Trophoblast cell (in vitro differentiated cells and primary cell): ENCODE measurements around the gene KIF2A.
"Not testable (repeated sequence)": the region's sequence is repeated elsewhere in the genome, so short reads cannot be mapped to it uniquely, and the experiment has no call there.

Experiments
- DNase-seq, 2 donors: peaks; one replicate each; pipeline ENCODE4 v3.0.0-alpha.2; 2016
- H2AFZ ChIP-seq: 2 replicates; pipeline ENCODE4 v1.6.1; 2013; ENCODE audit warnings: low read length, moderate library complexity, mild to moderate bottlenecking; ENCODE audit not compliant: insufficient read depth, poor library complexity
- H2AK5ac ChIP-seq: 2 replicates; pipeline ENCODE4 v1.6.1; 2013; ENCODE audit warnings: mild to moderate bottlenecking, low read length
- H2BK120ac ChIP-seq: 2 replicates; pipeline ENCODE4 v1.6.1; 2013; ENCODE audit warnings: low read length, mild to moderate bottlenecking, moderate library complexity; ENCODE audit not compliant: insufficient read depth, poor library complexity
- H2BK12ac ChIP-seq: 2 replicates; pipeline ENCODE4 v1.6.1; 2013; ENCODE audit warnings: mild to moderate bottlenecking, low read length, moderate library complexity
- H2BK5ac ChIP-seq: 2 replicates; pipeline ENCODE4 v1.6.1; 2013; ENCODE audit warnings: low read length, low read depth, moderate library complexity, mild to moderate bottlenecking; ENCODE audit not compliant: poor library complexity
- H3K14ac ChIP-seq: 2 replicates; pipeline ENCODE4 v1.6.1; 2013; ENCODE audit warnings: mild to moderate bottlenecking, low read length
- H3K18ac ChIP-seq: 2 replicates; pipeline ENCODE4 v1.6.1; 2013; ENCODE audit warnings: mild to moderate bottlenecking, low read length
- H3K23ac ChIP-seq: 2 replicates; pipeline ENCODE4 v1.6.1; 2013; ENCODE audit warnings: low read length
- H3K27ac ChIP-seq: 2 replicates; pipeline ENCODE4 v1.5.1; 2013; ENCODE audit warnings: low read depth, mild to moderate bottlenecking, inconsistent platforms, low read length, moderate library complexity
- H3K27me3 ChIP-seq: 2 replicates; pipeline ENCODE4 v1.6.1; 2013; ENCODE audit warnings: inconsistent platforms, mild to moderate bottlenecking, low read length, moderate library complexity; ENCODE audit not compliant: insufficient read depth
- H3K36me3 ChIP-seq, 2 experiments: 1 replicate in 1 of 2; 2 replicates in 1 of 2; pipeline ENCODE4 v1.6.1; 2013; ENCODE audit warnings: low read length in 2 of 2, mild to moderate bottlenecking in 2 of 2, moderate library complexity in 1 of 2; ENCODE audit not compliant: insufficient read depth in 2 of 2, control insufficient read depth in 1 of 2
- H3K4ac ChIP-seq: 2 replicates; pipeline ENCODE4 v1.6.1; 2013; ENCODE audit warnings: low read depth, mild to moderate bottlenecking, low read length, moderate library complexity
- H3K4me1 ChIP-seq, 2 experiments: 1 replicate in 1 of 2; 2 replicates in 1 of 2; pipeline ENCODE4 v1.6.1; 2013; ENCODE audit warnings: low read length in 2 of 2, mild to moderate bottlenecking in 2 of 2, moderate library complexity in 1 of 2; ENCODE audit not compliant: insufficient read depth in 2 of 2, control insufficient read depth in 1 of 2
- H3K4me2 ChIP-seq: 2 replicates; pipeline ENCODE4 v1.6.1; 2013; ENCODE audit warnings: inconsistent platforms, mild to moderate bottlenecking, low read length, moderate library complexity
- H3K4me3 ChIP-seq: 2 replicates; pipeline ENCODE4 v1.5.1; 2013; ENCODE audit warnings: mild to moderate bottlenecking, low read depth, low read length, inconsistent platforms
- H3K79me1 ChIP-seq: one replicate; pipeline ENCODE4 v1.6.1; 2013; ENCODE audit warnings: low read length
- H3K79me2 ChIP-seq: 2 replicates; pipeline ENCODE4 v1.6.1; 2013; ENCODE audit warnings: low read length, mild to moderate bottlenecking; ENCODE audit not compliant: control insufficient read depth, insufficient read depth, poor library complexity
- H3K9ac ChIP-seq: 2 replicates; pipeline ENCODE4 v1.6.1; 2013; ENCODE audit warnings: mild to moderate bottlenecking, low read length
- H3K9me3 ChIP-seq: 2 replicates; pipeline ENCODE4 v1.6.1; 2013; ENCODE audit warnings: low read depth, mild to moderate bottlenecking, control low read depth, inconsistent platforms, low read length; ENCODE audit not compliant: insufficient read depth
- H4K12ac ChIP-seq: 2 replicates; pipeline ENCODE4 v1.6.1; 2013; ENCODE audit warnings: low read depth, mild to moderate bottlenecking, low read length, moderate library complexity
- H4K8ac ChIP-seq: 2 replicates; pipeline ENCODE4 v1.6.1; 2013; ENCODE audit warnings: low read depth, mild to moderate bottlenecking, low read length, moderate library complexity
- H4K91ac ChIP-seq: one replicate; pipeline ENCODE4 v1.6.1; 2013; ENCODE audit warnings: low read depth, mild to moderate bottlenecking, low read length, moderate library complexity
- WGBS: extraction: QIAGEN DNeasy Blood & Tissue Kit; methylation state at CpG from one replicate; pipeline ENCODE4 v1.1.7; 2013; ENCODE audit warnings: missing lambda C conversion rate; ENCODE audit not compliant: insufficient read length, insufficient coverage; ENCODE audit errors: extremely low coverage; 5-methylcytosine and 5-hydroxymethylcytosine counted together

KIF2A gene

GRCh38 chr5:62288118-62288517, 17.9 kb upstream of the KIF2A start:
- Histone ChIP-seq H3K4me2 (no peak overlapping the region), H3K36me3 (no peaks in the 10 kb centered on the region), H3K79me2 (no peaks in the 10 kb centered on the region), H3K4me3 (no peak overlapping the region), H3K18ac (no peak overlapping the region), H2AK5ac (no peak overlapping the region), H2BK5ac (no peak overlapping the region), H3K27ac (no peak overlapping the region), H3K4ac (no peak overlapping the region), H4K91ac (no peak overlapping the region), H3K9me3 (no peaks in the 10 kb centered on the region), H3K4me1 (no peaks in the 10 kb centered on the region), H3K27me3 (no peaks in the 10 kb centered on the region), H4K8ac (no peak overlapping the region), H2AFZ (no peak overlapping the region), H2BK12ac (no peak overlapping the region), H4K12ac (no peak overlapping the region), H2BK120ac (no peak overlapping the region), H3K9ac (no peak overlapping the region), H3K14ac (no peak overlapping the region), H3K23ac (no peak overlapping the region), H3K79me1 (no peaks in the 10 kb centered on the region)
- DNase-seq = no peak
- no CpG with 5 or more reads among the region's 1 CpG for WGBS

- Histone ChIP-seq H4K91ac (no peak overlapping the region), H3K4me1 (no peaks in the 10 kb centered on the region), H3K27me3 (no peaks in the 10 kb centered on the region), H2AFZ (no peak overlapping the region), H3K9me3 (no peaks in the 10 kb centered on the region), H4K8ac (no peak overlapping the region), H2BK12ac (no peak overlapping the region), H3K27ac (no peak overlapping the region), H3K18ac (no peak overlapping the region), H3K4me3 (no peak overlapping the region), H3K4me2 (no peak overlapping the region), H3K9ac (no peak overlapping the region), H2AK5ac (no peak overlapping the region), H3K36me3 (no peaks in the 10 kb centered on the region), H2BK120ac (no peak overlapping the region), H3K23ac (no peak overlapping the region), H3K14ac (no peak overlapping the region), H3K79me2 (no peaks in the 10 kb centered on the region), H4K12ac (no peak overlapping the region), H3K79me1 (no peaks in the 10 kb centered on the region), H2BK5ac (no peak overlapping the region), H3K4ac (no peak overlapping the region)
- no peak for DNase-seq
Measured at GRCh38 chr5:62289813-62290212, 16.2 kb upstream of the KIF2A start.

- not testable (repeated sequence) for H3K18ac ChIP-seq, H3K4me3 ChIP-seq, H3K4ac ChIP-seq, H4K91ac ChIP-seq, H3K23ac ChIP-seq, H2BK12ac ChIP-seq, DNase-seq, H2AK5ac ChIP-seq, H2BK120ac ChIP-seq, H3K4me2 ChIP-seq, H3K36me3 ChIP-seq, H3K27ac ChIP-seq, H3K9ac ChIP-seq, H2AFZ ChIP-seq, H3K79me1 ChIP-seq, H3K27me3 ChIP-seq, H3K9me3 ChIP-seq, H3K4me1 ChIP-seq, H3K14ac ChIP-seq, H2BK5ac ChIP-seq, H4K8ac ChIP-seq, H4K12ac ChIP-seq, H3K79me2 ChIP-seq
- WGBS = no CpG with 5 or more reads among the region's 11 CpGs
Measured at GRCh38 chr5:62291829-62292228, 14.2 kb upstream of the KIF2A start.

- H3K27ac ChIP-seq = no peak overlapping the region
- H2BK120ac ChIP-seq = no peak overlapping the region
- H3K4me3 ChIP-seq = no peak overlapping the region
- no peak overlapping the region for H4K91ac ChIP-seq
- H3K4me1 ChIP-seq = peaks cover 0 to 2% of the 10 kb centered on the region in 2 experiments
- no peak overlapping the region for H2AFZ ChIP-seq
- no peaks in the 10 kb centered on the region for H3K9me3 ChIP-seq
- no peak overlapping the region for H4K12ac ChIP-seq
- no peaks in the 10 kb centered on the region for H3K79me2 ChIP-seq
- H3K36me3 ChIP-seq = no peaks in the 10 kb centered on the region
- H4K8ac ChIP-seq = no peak overlapping the region
- H2BK5ac ChIP-seq = no peak overlapping the region
- no peak overlapping the region for H3K9ac ChIP-seq
- H2BK12ac ChIP-seq = no peak overlapping the region
- no peaks in the 10 kb centered on the region for H3K27me3 ChIP-seq
- DNase-seq = no peak
- no peak overlapping the region for H3K14ac ChIP-seq
- H3K79me1 ChIP-seq = no peaks in the 10 kb centered on the region
- H3K4me2 ChIP-seq = no peak overlapping the region
- no peak overlapping the region for H3K4ac ChIP-seq
- no peak overlapping the region for H3K23ac ChIP-seq
- H2AK5ac ChIP-seq = no peak overlapping the region
- WGBS = no CpG with 5 or more reads among the region's 2 CpGs
- H3K18ac ChIP-seq = no peak overlapping the region
Measured at GRCh38 chr5:62296998-62297397, 9.0 kb upstream of the KIF2A start.
